Psoas muscle (tissue), 8 donors: ENCODE measurements around the gene CHSY1. TPM values are rescaled to one million over a fixed set of nuclear protein-coding genes. Genes with fewer than 3 reads are reported as not detected.

ENCODE experiments used
- ATAC-seq, 4 donors: fragments of 200-7000 bp; cut with Tn5 transposase; one replicate each; pipeline ENCODE4 v1.9.1; 2020; ENCODE audit warnings: moderate library complexity in 3 of 4, mild to moderate bottlenecking in 2 of 4
- DNase-seq, 2 donors: peaks; one replicate each; pipeline ENCODE4 v3.0.0-alpha.2; 2020
- H3K27ac ChIP-seq: fragments of 200-600 bp; one replicate; pipeline ENCODE4 v1.8.0; 2022
- H3K27me3 ChIP-seq, 3 donors: fragments of 200-600 bp in 1 of 3; one replicate each; pipeline versions ENCODE4 v1.6.1 to v1.8.0; 2013 to 2022; ENCODE audit warnings: low read length in 2 of 3, mild to moderate bottlenecking in 2 of 3, moderate library complexity in 1 of 3; ENCODE audit not compliant: insufficient read depth in 3 of 3
- H3K36me3 ChIP-seq, 2 donors: fragments of 200-600 bp in 1 of 2; one replicate each; pipeline versions ENCODE4 v1.6.1 to v1.8.0; 2013 to 2022; ENCODE audit warnings: low read depth in 1 of 2, mild to moderate bottlenecking in 1 of 2, moderate library complexity in 1 of 2; ENCODE audit not compliant: insufficient read depth in 1 of 2
- H3K4me1 ChIP-seq: fragments of 200-600 bp; one replicate; pipeline ENCODE4 v1.8.0; 2022
- H3K4me3 ChIP-seq: fragments of 200-600 bp; one replicate; pipeline ENCODE4 v1.8.0; 2022; ENCODE audit warnings: mild to moderate bottlenecking
- H3K9me3 ChIP-seq: fragments of 200-600 bp; one replicate; pipeline ENCODE4 v1.8.0; 2022
- CTCF ChIP-seq: fragments of 200-600 bp; IDR thresholded peaks from one replicate; pipeline ENCODE4 v1.8.0; 2022; ENCODE audit warnings: antibody characterized with exemption
- WGBS, 3 donors: extraction: QIAGEN DNeasy Blood & Tissue Kit; methylation state at CpG; one replicate each; pipeline versions ENCODE4 v1.1.6 to v1.1.7; 2013; 5-methylcytosine and 5-hydroxymethylcytosine counted together
- intact Hi-C, 2 donors: fragments of 100-400 bp; cut with DNase I; formaldehyde crosslinking; loops; one replicate each; pipeline versions ENCODE4 v1.11.0 to v1.14.2; 2022
- polyA plus RNA-seq, 3 donors: library from polyadenylated mRNA; stranded (reverse); fragments of 200-250 nt; gene quantifications; one replicate each; pipeline ENCODE4 v1.2.3, GENCODE V29; 2013
- total RNA-seq, 4 donors: library from RNA; stranded (reverse); fragmentation: NEBNext Ultra II Directional in 2 of 4; extraction: Animal tissue kit (Norgen Biotek cat#: 25700) in 2 of 4; gene quantifications; one replicate each; pipeline versions ENCODE4 v1.2.1 to v1.2.4, GENCODE V29; 2021 to 2023
- donor health status: healthy with polysubstance abuse.
- donor health status: DM: no; HTN: no; CAD: no; lungs with moderate emphysema.
- donor health status: Bipolar disorder and iron deficiency.
- donor health status: healthy.
- donor health status: DM: yes; HTN: yes; CAD: no.
- donor health status: DM: no; HTN: no; CAD: no.
- donor health status: DM: no; HTN: no; CAD: no.
- donor health status: DM: yes; HTN: yes; CAD: no.

Gene CHSY1
- total and polyA plus RNA-seq, 7 donors = 2.9 to 11.4 (median 6.7) TPM

GRCh38 chr15:101198800-101199199 is 53.0 kb downstream of the CHSY1 start:
- no peak overlapping the region for H3K4me3 ChIP-seq
- H3K36me3 ChIP-seq = no peaks in the 10 kb centered on the region
- no peak for TF ChIP-seq CTCF
- intact Hi-C loops = loop anchor here in 1 of 2 donors (10.0 kb wide), 1 partner anchor 46 kb away; no protein-coding TSS in a partner anchor
- ATAC-seq = peak in 1 of 4 donors; percentile 5
- H3K27me3 ChIP-seq = no peaks in the 10 kb centered on the region
- H3K27ac ChIP-seq = no peak overlapping the region
- WGBS, 3 donors = 70 to 79% (median 71%) methylated on average over 6 of the region's 6 CpGs
- no peak for DNase-seq
- peaks cover 36% of the 10 kb centered on the region for H3K4me1 ChIP-seq
- no peaks in the 10 kb centered on the region for H3K9me3 ChIP-seq

GRCh38 chr15:101198031-101198575 is 53.7 kb downstream of the CHSY1 start:
- WGBS, 3 donors = 52 to 65% (median 56%) methylated on average over 16 of the region's 16 CpGs
- DNase-seq (no peak), ATAC-seq (no peak)
- no peaks in the 10 kb centered on the region for H3K27me3 ChIP-seq
- H3K27ac ChIP-seq = no peak overlapping the region
- no peak overlapping the region for H3K4me3 ChIP-seq
- intact Hi-C loops = loop anchor here in 1 of 2 donors (10.0 kb wide), 1 partner anchor 47 kb away; no protein-coding TSS in a partner anchor
- H3K9me3 ChIP-seq = no peaks in the 10 kb centered on the region
- no peaks in the 10 kb centered on the region for H3K36me3 ChIP-seq
- no peak for TF ChIP-seq CTCF
- H3K4me1 ChIP-seq = peaks cover 43% of the 10 kb centered on the region

- H3K27ac ChIP-seq = peak overlapping the region; percentile 31
Observed at GRCh38 chr15:101194546-101195125, 57.2 kb downstream of the CHSY1 start.

GRCh38 chr15:101193806-101194545 is 57.9 kb downstream of the CHSY1 start:
- no peak for TF ChIP-seq CTCF
- Histone ChIP-seq H3K27ac (peak overlapping the region; percentile 31), H3K27me3 (no peaks in the 10 kb centered on the region), H3K4me3 (peak overlapping the region; percentile 19), H3K36me3 (no peaks in the 10 kb centered on the region), H3K9me3 (no peaks in the 10 kb centered on the region), H3K4me1 (peaks cover 31% of the 10 kb centered on the region)
- intact Hi-C loops = loop anchor here in 1 of 2 donors (10.0 kb wide), 1 partner anchor 51 kb away; no protein-coding TSS in a partner anchor
- no peak for DNase-seq
- ATAC-seq = peak in 3 of 4 donors; percentile 13 to 23 (median 22)
- 53 to 75% (median 60%) methylated on average over 10 of the region's 10 CpGs for WGBS, 3 donors

More at GRCh38 chr15:101194546-101195125, 57.2 kb downstream of the CHSY1 start:
- TF ChIP-seq CTCF = no peak
- intact Hi-C loops = loop anchor here in 1 of 2 donors (10.0 kb wide), 1 partner anchor 50 kb away; no protein-coding TSS in a partner anchor
- DNase-seq (no peak), ATAC-seq (no peak)
- Histone ChIP-seq H3K4me3 (no peak overlapping the region), H3K27me3 (no peaks in the 10 kb centered on the region), H3K9me3 (no peaks in the 10 kb centered on the region), H3K36me3 (no peaks in the 10 kb centered on the region), H3K4me1 (peaks cover 32% of the 10 kb centered on the region)
- WGBS, 3 donors = 74 to 79% (median 77%) methylated on average over 8 of the region's 8 CpGs
